WTC11 (cell line): Measurements from ENCODE around the gene FOXN3. TPM values are rescaled to one million over a fixed set of nuclear protein-coding genes. Genes with fewer than 3 reads are reported as not detected.
A peak's percentile ranks its signal among the peaks of the same experiment; 100 is the strongest.

Experiments used
- ATAC-seq: fragments of 200-7000 bp; cut with Tn5 transposase; 2 replicates; pipeline ENCODE4 v1.10.0; 2021; ENCODE audit warnings: mild to moderate bottlenecking, moderate library complexity
- CTCF ChIA-PET: fragments of 300-600 bp; sonication (Branson Sonifier 250); formaldehyde crosslinking; loops from one replicate; lab custom pipeline; 2021; ENCODE audit warnings: antibody characterized with exemption; lab: Charles Lee
- POLR2A ChIA-PET: fragments of 350-600 bp; sonication (Branson Sonifier 250); formaldehyde crosslinking; loops from one replicate; lab custom pipeline; 2021; ENCODE audit warnings: antibody characterized with exemption; lab: Charles Lee
- DNase-seq: peaks from one replicate; pipeline ENCODE4 v3.0.0; 2021; ENCODE audit warnings: low spot score
- H3K27ac Mint-ChIP-seq: 2 replicates; pipeline ENCODE4 v1.8.0; 2021; ENCODE audit warnings: mixed read lengths
- H3K27me3 Mint-ChIP-seq: 2 replicates; pipeline ENCODE4 v1.8.0; 2021; ENCODE audit warnings: low read depth, mild to moderate bottlenecking, moderate library complexity, mixed read lengths
- H3K36me3 Mint-ChIP-seq: 2 replicates; pipeline ENCODE4 v1.8.0; 2021; ENCODE audit warnings: mixed read lengths
- H3K4me1 Mint-ChIP-seq: 2 replicates; pipeline ENCODE4 v1.8.0; 2022; ENCODE audit warnings: mixed read lengths
- H3K4me3 Mint-ChIP-seq: 2 replicates; pipeline ENCODE4 v1.8.0; 2021; ENCODE audit warnings: mild to moderate bottlenecking, moderate library complexity, mixed read lengths
- H3K9me3 Mint-ChIP-seq: 2 replicates; pipeline ENCODE4 v1.8.0; 2021; ENCODE audit warnings: mixed read lengths
- CBFB ChIP-seq: sonication (generic); formaldehyde crosslinking; IDR thresholded peaks from 2 replicates; pipeline ENCODE4 v1.8.1; 2022; ENCODE audit warnings: mild to moderate bottlenecking, low read depth, missing genetic modification reagents
- CREB1 ChIP-seq: sonication (generic); formaldehyde crosslinking; IDR thresholded peaks from 2 replicates; pipeline ENCODE4 v1.8.0; 2023; ENCODE audit warnings: mild to moderate bottlenecking, missing genetic modification reagents
- CTCF ChIP-seq: fragments of 200-600 bp; IDR thresholded peaks from 2 replicates; pipeline ENCODE4 v1.8.0; 2022; ENCODE audit warnings: antibody characterized with exemption
- E2F4 ChIP-seq: sonication (generic); formaldehyde crosslinking; IDR thresholded peaks from 2 replicates; pipeline ENCODE4 v1.8.1; 2022; ENCODE audit warnings: low read depth, mild to moderate bottlenecking, moderate library complexity, missing genetic modification reagents, borderline replicate concordance
- EMX1 ChIP-seq: fragments of 250-450 bp; sonication (Bioruptor Pico); IDR thresholded peaks from 2 replicates; pipeline ENCODE4 v1.8.0; 2021; ENCODE audit warnings: mild to moderate bottlenecking
- ERG ChIP-seq: fragments of 250-450 bp; sonication (Bioruptor Pico); IDR thresholded peaks from 2 replicates; pipeline ENCODE4 v1.8.0; 2021; ENCODE audit warnings: mild to moderate bottlenecking
- ESRRA ChIP-seq: sonication (generic); formaldehyde crosslinking; IDR thresholded peaks from 2 replicates; pipeline ENCODE4 v1.8.1; 2022; ENCODE audit warnings: mild to moderate bottlenecking, missing genetic modification reagents, borderline replicate concordance
- FOXP1 ChIP-seq: sonication (generic); formaldehyde crosslinking; IDR thresholded peaks from 2 replicates; pipeline ENCODE4 v1.8.0; 2022; ENCODE audit warnings: missing genetic modification reagents, mild to moderate bottlenecking, moderate library complexity, borderline replicate concordance
- GABPB1 ChIP-seq: sonication (generic); formaldehyde crosslinking; IDR thresholded peaks from 2 replicates; pipeline ENCODE4 v1.8.1; 2023; ENCODE audit warnings: mild to moderate bottlenecking, missing genetic modification reagents
- JAZF1 ChIP-seq: fragments of 250-450 bp; sonication (Bioruptor Pico); IDR thresholded peaks from 2 replicates; pipeline ENCODE4 v1.9.0; 2021; ENCODE audit warnings: moderate library complexity, mild to moderate bottlenecking, inconsistent platforms
- JUN ChIP-seq: sonication (generic); formaldehyde crosslinking; IDR thresholded peaks from 2 replicates; pipeline ENCODE4 v1.8.0; 2023; ENCODE audit warnings: mild to moderate bottlenecking, missing genetic modification reagents
- MXD4 ChIP-seq: fragments of 250-450 bp; sonication (Bioruptor Pico); IDR thresholded peaks from 2 replicates; pipeline ENCODE4 v1.8.0; 2021; ENCODE audit warnings: mild to moderate bottlenecking, moderate library complexity, borderline replicate concordance
- PRRX2 ChIP-seq: fragments of 250-450 bp; sonication (Bioruptor Pico); IDR thresholded peaks from 2 replicates; pipeline ENCODE4 v1.8.0; 2021; ENCODE audit warnings: mild to moderate bottlenecking
- RELA ChIP-seq: sonication (generic); formaldehyde crosslinking; IDR thresholded peaks from 2 replicates; pipeline ENCODE4 v1.8.1; 2022; ENCODE audit warnings: missing genetic modification reagents, mild to moderate bottlenecking, borderline replicate concordance
- TCF7 ChIP-seq: sonication (generic); formaldehyde crosslinking; IDR thresholded peaks from 2 replicates; pipeline ENCODE4 v1.8.0; 2022; ENCODE audit warnings: mild to moderate bottlenecking, low read depth, missing genetic modification reagents, moderate library complexity
- ZBTB43 ChIP-seq: sonication (generic); formaldehyde crosslinking; IDR thresholded peaks from 2 replicates; pipeline ENCODE4 v1.8.1; 2023; ENCODE audit warnings: mild to moderate bottlenecking, missing genetic modification reagents
- ZNF416 ChIP-seq: fragments of 250-450 bp; sonication (Bioruptor Pico); IDR thresholded peaks from 2 replicates; pipeline ENCODE4 v1.9.0; 2021; ENCODE audit warnings: mild to moderate bottlenecking, inconsistent platforms
- ZNF512 ChIP-seq: sonication (generic); formaldehyde crosslinking; IDR thresholded peaks from 2 replicates; pipeline ENCODE4 v1.8.1; 2022; ENCODE audit warnings: missing genetic modification reagents, borderline replicate concordance
- ZNF532 ChIP-seq: fragments of 250-450 bp; sonication (Bioruptor Pico); IDR thresholded peaks from 2 replicates; pipeline ENCODE4 v1.9.0; 2021; ENCODE audit warnings: mild to moderate bottlenecking, borderline replicate concordance
- total RNA-seq: library from RNA; stranded (reverse); gene quantifications from 3 replicates; pipeline ENCODE4 v1.2.3, GENCODE V29; 2021

Gene FOXN3
- total RNA-seq, 1 experiment from 2014 or later, result 170 TPM

GRCh38 chr14:89368490-89369477, 48.2 kb downstream of the FOXN3 start:
- no peaks in the 10 kb centered on the region for H3K27me3 Mint-ChIP-seq
- peaks cover 2% of the 10 kb centered on the region for H3K36me3 Mint-ChIP-seq
- TF ChIP-seq GABPB1, result peak; percentile 22; the same call in 1 of the 2 replicates
- TF ChIP-seq RELA, result no peak
- TF ChIP-seq, all 79 proteins: peak for 1
- Mint-ChIP-seq H3K4me3 (no peak overlapping the region), H3K9me3 (no peaks in the 10 kb centered on the region), H3K4me1 (peaks cover 91% of the 10 kb centered on the region), H3K27ac (peak overlapping the region; percentile 95)
- ChIA-PET CTCF (no interaction called here), POLR2A (interaction anchor here (1.3 kb wide), 1 partner anchor 11 kb away, joined by 3 read pairs; no protein-coding TSS in a partner anchor)
- no peak for DNase-seq
- ATAC-seq, result no peak

GRCh38 chr14:89367779-89368120, 49.3 kb downstream of the FOXN3 start:
- no peak for ATAC-seq
- no peaks in the 10 kb centered on the region for H3K27me3 Mint-ChIP-seq
- peaks cover 87% of the 10 kb centered on the region for H3K4me1 Mint-ChIP-seq
- CTCF ChIA-PET, result no interaction called here
- POLR2A ChIA-PET, result interaction anchor here (1.3 kb wide), 1 partner anchor 10 kb away, joined by 3 read pairs; no protein-coding TSS in a partner anchor
- peaks cover 6% of the 10 kb centered on the region for H3K9me3 Mint-ChIP-seq
- no peak for DNase-seq
- H3K36me3 Mint-ChIP-seq, result peaks cover 12% of the 10 kb centered on the region
- no peak overlapping the region for H3K4me3 Mint-ChIP-seq
- no peak for TF ChIP-seq E2F4 (CRISPR knock-in tag)
- TF ChIP-seq PRRX2 (CRISPR knock-in tag), result no peak
- TF ChIP-seq EMX1 (CRISPR knock-in tag), result no peak
- no peak for TF ChIP-seq FOXP1 (CRISPR knock-in tag)
- TF ChIP-seq ERG (CRISPR knock-in tag), result no peak
- TF ChIP-seq CREB1 (CRISPR knock-in tag), result no peak
- TF ChIP-seq ZNF512 (CRISPR knock-in tag), result no peak
- no peak for TF ChIP-seq ZNF532 (CRISPR knock-in tag)
- TF ChIP-seq ZNF416, result no peak
- no peak for TF ChIP-seq TCF7 (CRISPR knock-in tag)
- no peak for TF ChIP-seq JAZF1
- no peak for TF ChIP-seq CTCF
- TF ChIP-seq ZBTB43 (CRISPR knock-in tag), result no peak
- no peak for TF ChIP-seq CBFB
- no peak for TF ChIP-seq MXD4 (CRISPR knock-in tag)
- TF ChIP-seq JUN, result no peak
- TF ChIP-seq ESRRA (CRISPR knock-in tag), result no peak
- TF ChIP-seq, all 79 proteins: peak for 0
- H3K27ac Mint-ChIP-seq, result peak overlapping the region; percentile 16
